DOHH2 (cell line): ENCODE measurements around the gene NSD2.
"Not testable (repeated sequence)": the region's sequence is repeated elsewhere in the genome, so short reads cannot be mapped to it uniquely, and the experiment has no call there.

Source experiments
- EZH2phosphoT487 ChIP-seq: fragments of 200-600 bp; sonication (generic); IDR thresholded peaks from 2 replicates; pipeline ENCODE4 v1.6.1; 2017; ENCODE audit warnings: borderline replicate concordance, mild to moderate bottlenecking, antibody characterized with exemption, low read length, moderate library complexity, mixed read lengths
- TF ChIP-seq, protein P1 (sequence below): fragments of 200-600 bp; sonication (generic); IDR thresholded peaks from one replicate; pipeline ENCODE4 v1.5.1; 2014; ENCODE audit warnings: antibody characterized with exemption, mild to moderate bottlenecking, low read depth, low read length; ENCODE audit not compliant: poor library complexity, severe bottlenecking

DNA sequence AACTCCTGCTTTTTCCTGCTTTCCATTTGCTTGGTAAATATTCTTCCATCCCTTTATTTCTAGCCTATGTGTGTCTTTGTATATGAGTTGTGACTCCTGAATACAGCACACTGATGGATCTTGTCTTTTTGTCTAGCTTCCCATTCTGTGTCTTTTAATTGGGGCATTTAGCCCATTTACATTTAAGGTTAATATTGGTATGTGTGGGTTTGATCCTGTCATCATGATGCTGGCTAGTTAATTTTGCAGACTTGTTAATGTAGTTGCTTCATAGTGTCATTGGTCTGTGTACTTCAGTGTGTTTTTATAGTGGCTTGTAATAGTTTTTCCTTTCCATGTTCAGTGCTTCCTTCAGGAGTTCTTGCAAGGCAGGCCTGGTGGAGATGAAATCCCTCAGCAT, 160.0 kb downstream of the NSD2 start:
- not testable (repeated sequence) for TF ChIP-seq EZH2phosphoT487
- TF ChIP-seq, protein P1, sequence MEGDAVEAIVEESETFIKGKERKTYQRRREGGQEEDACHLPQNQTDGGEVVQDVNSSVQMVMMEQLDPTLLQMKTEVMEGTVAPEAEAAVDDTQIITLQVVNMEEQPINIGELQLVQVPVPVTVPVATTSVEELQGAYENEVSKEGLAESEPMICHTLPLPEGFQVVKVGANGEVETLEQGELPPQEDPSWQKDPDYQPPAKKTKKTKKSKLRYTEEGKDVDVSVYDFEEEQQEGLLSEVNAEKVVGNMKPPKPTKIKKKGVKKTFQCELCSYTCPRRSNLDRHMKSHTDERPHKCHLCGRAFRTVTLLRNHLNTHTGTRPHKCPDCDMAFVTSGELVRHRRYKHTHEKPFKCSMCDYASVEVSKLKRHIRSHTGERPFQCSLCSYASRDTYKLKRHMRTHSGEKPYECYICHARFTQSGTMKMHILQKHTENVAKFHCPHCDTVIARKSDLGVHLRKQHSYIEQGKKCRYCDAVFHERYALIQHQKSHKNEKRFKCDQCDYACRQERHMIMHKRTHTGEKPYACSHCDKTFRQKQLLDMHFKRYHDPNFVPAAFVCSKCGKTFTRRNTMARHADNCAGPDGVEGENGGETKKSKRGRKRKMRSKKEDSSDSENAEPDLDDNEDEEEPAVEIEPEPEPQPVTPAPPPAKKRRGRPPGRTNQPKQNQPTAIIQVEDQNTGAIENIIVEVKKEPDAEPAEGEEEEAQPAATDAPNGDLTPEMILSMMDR = not testable (repeated sequence)
